ENCODE results near the gene TRMT10B.

Gene TRMT10B

GRCh38 chr9:37796232-37796631 lies 42.6 kb downstream of the TRMT10B start:
- no peak overlapping the region for H3K4me3 ChIP-seq (ENCODE audit: low read depth, low read length)
- H3K36me3 ChIP-seq = no peaks in the 10 kb centered on the region; the same call in 1 of the 2 replicates
- H3K27ac ChIP-seq = no peak overlapping the region
- TF ChIP-seq CTCF (IDR thresholded peaks at IDR 0.05; ENCODE audit: low read depth, low read length) = no peak
- no peaks in the 10 kb centered on the region for H3K9me3 ChIP-seq (ENCODE audit: severe bottlenecking)
- H3K27me3 ChIP-seq (ENCODE audit: insufficient read depth, low read depth, severe bottlenecking) = no peaks in the 10 kb centered on the region
- no peak for DNase-seq

- no peaks in the 10 kb centered on the region for H3K27me3 ChIP-seq (ENCODE audit: insufficient read depth, low read depth, severe bottlenecking)
- H3K9me3 ChIP-seq (ENCODE audit: severe bottlenecking) = no peaks in the 10 kb centered on the region
- DNase-seq = no peak
- peaks cover 12% of the 10 kb centered on the region for H3K36me3 ChIP-seq
- TF ChIP-seq CTCF (IDR thresholded peaks at IDR 0.05; ENCODE audit: low read depth, low read length) = no peak
- no peak overlapping the region for H3K27ac ChIP-seq
- no peak overlapping the region for H3K4me3 ChIP-seq (ENCODE audit: low read depth, low read length)
Measured at GRCh38 chr9:37798677-37799076, 45.1 kb downstream of the TRMT10B start.

- no peak for TF ChIP-seq CTCF (IDR thresholded peaks at IDR 0.05; ENCODE audit: low read depth, low read length)
- peak within 1 kb of the TSS; percentile 95 for H3K27ac ChIP-seq
- H3K4me3 ChIP-seq (ENCODE audit: low read depth, low read length) = peak within 1 kb of the TSS; percentile 97
- peaks cover 12% of the 10 kb centered on the region for H3K36me3 ChIP-seq
- H3K27me3 ChIP-seq (ENCODE audit: insufficient read depth, low read depth, severe bottlenecking) = no peaks in the 10 kb centered on the region
- no peaks in the 10 kb centered on the region for H3K9me3 ChIP-seq (ENCODE audit: severe bottlenecking)
- peak; percentile 94 for DNase-seq
Measured at GRCh38 chr9:37800631-37801286, 47.2 kb downstream of the TRMT10B start, which contains the start of gene DCAF10. TSS of gene DCAF10 (plus strand) at chr9:37800797. CDS start at chr9:37800867, 70 bp downstream.

GRCh38 chr9:37801287-37801850 lies 47.8 kb downstream of the TRMT10B start:
- Histone ChIP-seq H3K9me3 (ENCODE audit: severe bottlenecking) (no peaks in the 10 kb centered on the region), H3K36me3 (peaks cover 12% of the 10 kb centered on the region), H3K4me3 (ENCODE audit: low read depth, low read length) (peak overlapping the region; percentile 97), H3K27me3 (ENCODE audit: insufficient read depth, low read depth, severe bottlenecking) (no peaks in the 10 kb centered on the region), H3K27ac (peak overlapping the region; percentile 95)
- DNase-seq = peak; percentile 25
- TF ChIP-seq CTCF (IDR thresholded peaks at IDR 0.05; ENCODE audit: low read depth, low read length) = no peak

GRCh38 chr9:37801959-37802711 lies 48.5 kb downstream of the TRMT10B start:
- TF ChIP-seq CTCF (IDR thresholded peaks at IDR 0.05; ENCODE audit: low read depth, low read length) = no peak
- H3K27ac ChIP-seq = peak overlapping the region; percentile 95
- H3K27me3 ChIP-seq (ENCODE audit: insufficient read depth, low read depth, severe bottlenecking) = no peaks in the 10 kb centered on the region
- H3K9me3 ChIP-seq (ENCODE audit: severe bottlenecking) = no peaks in the 10 kb centered on the region
- no peak for DNase-seq
- H3K36me3 ChIP-seq = peaks cover 12% of the 10 kb centered on the region
- H3K4me3 ChIP-seq (ENCODE audit: low read depth, low read length) = peak overlapping the region; percentile 97
